LoVo (cell line): Measurements from ENCODE around the gene SERINC2.
"Not testable (repeated sequence)": the region's sequence is repeated elsewhere in the genome, so short reads cannot be mapped to it uniquely, and the experiment has no call there.

Experiments
- DNase-seq: peaks from one replicate; pipeline ENCODE4 v3.0.0-alpha.2; 2016; ENCODE audit warnings: low spot score

Gene SERINC2

DNA sequence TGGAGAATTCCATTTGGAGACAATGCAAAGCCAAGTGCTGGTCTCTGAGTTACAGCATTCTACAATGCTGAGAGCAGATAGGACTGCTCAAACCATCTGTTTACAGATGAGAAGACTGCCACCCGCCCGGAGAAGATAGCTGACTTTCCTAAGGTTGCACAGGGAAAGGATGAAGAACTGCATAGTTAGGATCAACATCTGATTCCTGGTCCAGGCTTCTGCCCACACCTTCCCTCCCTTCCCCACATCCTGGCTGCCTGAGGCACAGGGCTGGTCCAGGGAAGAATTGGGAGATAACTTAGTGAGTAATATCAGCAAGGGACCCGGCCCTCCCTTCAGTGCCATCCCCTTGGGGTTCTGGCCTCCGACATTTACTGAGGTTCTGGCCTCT lies 2.0 kb downstream of the SERINC2 start:
- no peak for DNase-seq

DNA sequence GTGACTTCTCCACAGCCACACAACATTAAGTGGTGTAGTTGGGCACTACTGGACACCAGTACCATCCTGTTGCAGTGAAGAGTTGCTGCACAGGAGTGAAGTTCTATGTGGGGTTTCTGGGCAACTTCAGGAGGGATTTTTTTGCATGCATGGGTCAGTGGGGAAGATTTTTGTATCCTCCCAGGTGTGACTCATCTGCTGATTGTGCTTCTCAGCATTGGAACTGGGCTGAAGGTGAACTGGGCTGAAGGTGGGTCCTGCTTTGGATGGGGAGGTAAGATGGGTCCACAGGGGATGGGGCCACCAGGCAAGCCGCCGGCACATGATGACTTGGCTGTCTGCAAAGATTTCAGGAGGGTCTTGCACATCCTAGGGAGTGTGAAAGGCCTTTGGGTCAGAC lies 2.6 kb downstream of the SERINC2 start:
- DNase-seq, result no peak

DNA sequence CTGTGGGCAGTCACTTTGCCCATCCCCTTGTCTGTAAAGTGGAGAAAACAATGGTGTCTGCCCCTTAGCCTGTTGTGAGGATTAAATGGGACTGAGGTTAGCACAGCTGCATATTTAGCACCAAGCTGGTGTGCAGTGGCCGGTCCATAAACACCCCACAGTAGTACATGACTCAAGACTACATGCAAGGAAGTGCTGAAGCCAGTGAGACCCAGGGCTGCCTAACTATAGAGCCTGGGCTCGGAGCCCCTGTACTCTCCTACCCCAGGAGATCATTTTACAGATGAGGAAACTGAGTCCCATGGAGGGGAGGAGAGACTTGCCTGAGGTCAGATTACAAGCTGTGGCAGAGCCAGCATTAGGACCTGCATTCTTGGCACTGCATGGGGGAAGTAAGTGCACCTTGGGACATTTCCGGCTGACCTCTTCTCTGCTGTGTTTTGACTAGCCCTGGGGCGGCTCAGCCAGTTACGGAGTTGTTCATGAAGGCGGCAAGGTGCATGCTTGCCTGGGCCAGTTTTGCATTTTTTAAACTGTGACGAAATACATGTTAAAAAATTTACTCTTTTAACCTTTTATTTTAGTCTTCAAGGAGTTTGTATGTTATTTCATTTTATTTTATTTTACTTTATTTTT lies 3.2 kb downstream of the SERINC2 start:
- no peak for DNase-seq

DNA sequence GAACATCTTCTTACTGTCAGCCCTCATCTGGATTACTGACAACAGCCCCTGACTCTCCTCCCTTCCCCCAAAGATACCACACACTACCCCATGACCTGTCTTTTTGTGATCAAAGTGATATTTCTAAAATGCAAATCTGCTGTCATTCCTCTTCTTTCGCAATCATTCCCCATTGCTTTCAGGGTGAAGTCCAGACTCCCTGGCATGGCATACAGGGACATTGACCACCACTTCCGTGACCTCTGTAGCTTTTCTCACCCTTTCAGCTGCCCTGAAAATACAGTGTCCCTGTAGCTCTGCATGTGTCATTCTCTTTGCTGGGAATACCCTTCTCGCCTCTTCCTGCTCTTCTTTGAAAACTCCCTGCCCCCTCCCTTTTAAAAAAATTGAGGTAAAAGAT lies 4.1 kb downstream of the SERINC2 start:
- no peak for DNase-seq

DNA sequence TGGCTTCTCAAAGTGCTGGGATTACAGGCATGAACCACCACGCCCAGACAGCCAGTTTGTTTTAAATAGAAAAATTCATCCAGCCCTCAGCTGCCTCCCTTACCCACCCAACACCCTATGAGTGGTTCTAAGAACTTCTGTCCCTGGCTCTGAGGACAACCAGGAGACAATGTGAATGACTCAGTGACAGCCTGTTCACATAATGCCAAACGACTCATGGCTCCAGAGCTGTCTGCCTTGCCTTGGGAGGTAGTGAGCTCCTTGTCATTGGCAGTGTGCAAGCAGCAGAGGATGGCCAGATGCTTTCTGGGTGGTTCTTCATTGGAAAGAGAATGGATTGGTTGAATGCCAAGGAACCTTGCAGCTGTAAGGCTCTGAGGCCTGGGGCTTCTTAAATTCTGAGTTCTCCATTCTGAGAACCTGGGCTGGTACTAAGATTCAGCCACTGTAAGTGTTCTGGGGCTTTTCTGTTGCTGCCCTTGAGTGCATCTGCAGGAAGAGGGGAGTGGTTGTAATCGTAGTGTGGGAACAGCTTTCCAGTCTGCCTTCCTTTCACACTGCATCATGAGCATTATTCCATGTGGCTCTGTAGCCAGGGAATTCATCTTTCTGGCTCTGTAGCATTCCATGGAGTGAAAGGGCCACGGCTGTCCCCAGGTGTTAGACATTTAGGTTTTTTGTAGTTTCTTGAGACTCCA lies 5.8 kb downstream of the SERINC2 start:
- DNase-seq, result no peak

DNA sequence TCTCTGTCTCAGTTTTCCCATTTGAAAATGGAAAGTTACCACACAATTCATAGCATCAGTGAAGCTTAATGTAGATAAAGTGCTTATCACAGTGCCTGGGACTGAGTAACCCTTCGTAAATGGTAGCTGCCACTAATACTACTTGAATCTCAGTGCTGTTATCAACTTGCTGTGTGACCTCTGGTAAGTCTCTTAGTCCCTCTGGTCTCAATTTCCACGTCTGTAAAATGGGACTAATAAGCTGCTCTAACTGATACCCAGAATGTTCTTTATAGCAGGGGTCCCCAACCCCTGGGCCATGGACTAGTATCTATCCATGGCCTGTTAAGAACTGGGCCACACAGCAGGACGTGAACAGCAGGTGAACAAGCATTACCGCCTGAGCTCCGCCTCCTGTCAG lies 7.7 kb downstream of the SERINC2 start:
- DNase-seq, result no peak

DNA sequence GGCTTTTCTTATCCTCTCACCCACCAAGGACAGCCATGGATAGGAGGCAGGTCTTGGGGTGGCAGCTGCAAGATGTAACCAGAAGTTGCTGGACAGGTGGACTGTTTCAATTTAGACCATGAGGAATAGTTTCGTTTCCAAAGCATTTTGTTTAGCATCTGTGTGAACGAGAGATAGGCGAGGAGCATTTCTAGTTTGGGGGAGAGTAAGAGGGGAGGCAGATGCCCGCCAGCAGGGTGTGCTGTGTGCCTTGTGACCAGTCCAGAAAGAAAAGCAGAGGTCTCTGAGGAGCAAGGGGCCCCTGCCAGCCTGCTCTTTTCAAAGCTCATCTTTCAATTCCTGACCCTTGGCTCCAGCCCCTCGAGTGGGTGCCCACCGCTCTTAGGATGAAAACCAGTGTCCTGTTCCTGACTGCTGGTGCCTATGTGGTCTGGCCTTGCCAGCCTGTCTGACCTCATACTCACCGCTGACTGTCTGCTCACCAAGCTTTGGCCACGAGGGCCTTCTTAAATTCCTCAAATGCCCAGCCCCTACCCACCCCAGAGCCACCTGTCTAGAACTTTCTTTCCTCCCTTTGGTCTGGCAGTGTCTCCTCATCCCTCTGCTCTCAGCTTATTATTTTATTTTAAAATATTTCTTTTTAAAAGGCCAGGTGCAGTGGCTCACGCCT lies 8.5 kb downstream of the SERINC2 start:
- DNase-seq, result peak; percentile 43

DNA sequence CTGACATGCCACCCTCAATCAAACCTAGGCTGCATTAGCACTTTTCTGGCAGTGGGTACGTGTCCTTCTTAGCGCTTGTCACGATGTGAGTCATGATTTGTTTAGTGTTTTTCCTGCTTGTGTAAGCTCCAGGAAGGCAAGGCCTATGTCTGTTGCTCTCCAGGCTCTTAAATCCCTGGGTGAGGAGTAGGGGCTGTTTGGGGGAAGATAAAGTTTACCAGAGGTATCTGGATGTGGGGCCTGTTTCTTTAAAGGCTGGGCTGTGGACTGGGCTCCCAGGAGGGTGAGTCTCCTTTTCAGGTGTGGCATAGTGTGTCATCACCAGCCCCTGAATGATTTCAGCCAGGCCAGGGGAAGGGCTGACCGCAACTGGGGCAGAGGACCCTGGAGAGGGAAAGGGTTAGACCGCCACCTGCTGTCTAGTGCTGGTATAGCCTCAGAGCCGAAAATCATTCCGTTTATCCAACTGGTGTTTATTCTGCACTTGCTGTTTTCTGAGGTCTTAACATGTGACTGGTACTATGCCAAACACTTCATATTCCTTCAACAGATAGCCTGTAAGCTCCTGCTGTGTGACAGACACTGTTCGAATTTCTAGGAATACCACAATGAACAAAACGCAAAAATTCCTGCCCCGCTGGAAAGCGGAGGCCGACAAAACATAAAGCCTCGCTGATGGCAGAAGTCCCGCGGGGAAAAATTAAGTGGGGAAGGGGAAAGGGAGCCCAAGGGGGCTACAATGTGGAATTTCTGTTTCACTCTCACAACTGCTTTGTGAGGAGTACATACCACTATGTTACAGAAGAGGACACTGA lies 9.7 kb downstream of the SERINC2 start:
- peak; percentile 93 for DNase-seq

DNA sequence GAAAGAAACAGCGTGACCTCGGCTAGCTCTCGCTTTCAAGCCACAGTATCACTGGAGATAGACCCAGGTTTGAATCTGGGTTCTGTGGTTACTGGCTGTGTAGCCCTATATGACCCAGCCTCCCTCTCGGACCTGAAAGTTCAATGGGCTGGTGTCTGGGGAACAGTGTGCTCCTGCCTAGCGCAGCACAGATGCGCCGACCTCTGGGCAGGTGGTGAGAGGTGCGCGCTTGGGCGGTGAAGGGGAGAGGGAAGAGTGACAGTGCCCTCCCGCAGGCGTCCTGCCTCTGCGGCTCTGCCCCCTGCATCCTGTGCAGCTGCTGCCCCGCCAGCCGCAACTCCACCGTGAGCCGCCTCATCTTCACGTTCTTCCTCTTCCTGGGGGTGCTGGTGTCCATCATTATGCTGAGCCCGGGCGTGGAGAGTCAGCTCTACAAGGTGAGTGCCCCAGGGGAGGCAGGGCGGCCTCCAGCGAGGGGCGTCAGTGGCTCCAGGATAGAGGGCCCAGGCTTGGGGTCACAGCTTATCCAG lies 10.5 kb downstream of the SERINC2 start:
- DNase-seq, result no peak

DNA sequence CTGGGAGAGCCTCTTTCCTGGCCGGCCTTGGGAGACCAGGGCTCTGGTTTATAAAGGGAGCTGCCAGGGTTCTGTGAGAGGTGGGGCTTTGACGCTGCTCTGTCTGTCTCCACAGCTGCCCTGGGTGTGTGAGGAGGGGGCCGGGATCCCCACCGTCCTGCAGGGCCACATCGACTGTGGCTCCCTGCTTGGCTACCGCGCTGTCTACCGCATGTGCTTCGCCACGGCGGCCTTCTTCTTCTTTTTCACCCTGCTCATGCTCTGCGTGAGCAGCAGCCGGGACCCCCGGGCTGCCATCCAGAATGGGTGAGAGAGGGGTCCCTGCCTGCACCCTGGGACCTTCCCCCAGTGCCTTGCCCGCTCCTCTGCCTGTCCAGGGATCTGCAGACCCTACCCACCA lies 11.6 kb downstream of the SERINC2 start:
- DNase-seq, result no peak

DNA sequence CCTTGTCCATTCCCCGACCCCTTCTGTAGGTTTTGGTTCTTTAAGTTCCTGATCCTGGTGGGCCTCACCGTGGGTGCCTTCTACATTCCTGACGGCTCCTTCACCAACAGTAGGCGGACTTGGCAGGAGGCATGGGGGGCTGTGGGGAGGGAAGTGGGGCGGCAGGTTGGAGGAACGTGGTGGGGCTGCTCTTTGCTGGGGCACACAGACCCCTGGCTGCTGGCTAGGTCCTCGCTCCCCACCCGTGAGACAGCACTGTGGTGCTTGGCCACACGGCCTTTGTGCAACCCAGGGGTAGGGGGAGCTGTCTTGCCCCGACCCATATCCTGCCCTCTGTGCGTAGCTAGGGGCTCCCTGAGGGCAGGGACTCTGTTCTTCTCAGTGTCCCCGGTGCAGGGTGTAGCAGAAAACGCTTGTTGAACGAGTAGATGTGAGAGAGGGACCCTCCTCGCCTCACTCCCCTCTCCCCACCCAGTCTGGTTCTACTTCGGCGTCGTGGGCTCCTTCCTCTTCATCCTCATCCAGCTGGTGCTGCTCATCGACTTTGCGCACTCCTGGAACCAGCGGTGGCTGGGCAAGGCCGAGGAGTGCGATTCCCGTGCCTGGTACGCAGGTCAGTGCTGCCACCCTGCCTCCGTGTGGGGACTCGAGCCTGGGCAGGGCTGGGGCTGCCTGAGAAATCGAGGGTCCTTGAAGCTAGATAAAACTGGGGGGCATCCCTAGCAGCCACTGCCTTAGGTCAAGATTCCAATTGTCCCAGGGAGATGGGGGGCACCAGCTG lies 12.5 kb downstream of the SERINC2 start:
- no peak for DNase-seq

DNA sequence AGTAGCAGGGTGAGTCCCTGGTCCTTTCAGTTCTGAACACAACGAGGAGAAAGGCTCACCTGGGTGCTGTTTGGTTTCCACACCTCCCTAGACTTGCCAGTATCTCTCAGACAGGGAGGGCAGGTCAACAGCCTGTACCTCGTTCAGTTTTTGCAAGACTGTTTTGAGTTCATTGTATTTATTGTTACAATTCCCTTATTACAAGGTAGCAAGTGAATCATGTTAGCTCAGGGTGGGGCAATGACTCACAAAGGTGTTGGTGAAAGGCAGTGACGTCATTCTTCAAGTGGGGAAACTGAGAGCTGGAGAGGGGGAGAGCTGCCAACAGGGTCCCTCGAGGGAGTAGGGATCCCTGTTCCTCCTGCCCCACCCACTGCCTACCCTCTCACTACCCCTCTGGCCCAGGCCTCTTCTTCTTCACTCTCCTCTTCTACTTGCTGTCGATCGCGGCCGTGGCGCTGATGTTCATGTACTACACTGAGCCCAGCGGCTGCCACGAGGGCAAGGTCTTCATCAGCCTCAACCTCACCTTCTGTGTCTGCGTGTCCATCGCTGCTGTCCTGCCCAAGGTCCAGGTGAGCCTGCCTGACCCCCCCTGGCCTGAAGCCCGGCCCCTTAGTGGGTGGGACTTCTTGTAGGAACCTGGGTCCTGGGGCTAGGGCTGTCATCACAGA lies 13.4 kb downstream of the SERINC2 start:
- DNase-seq, result peak; percentile 52

DNA sequence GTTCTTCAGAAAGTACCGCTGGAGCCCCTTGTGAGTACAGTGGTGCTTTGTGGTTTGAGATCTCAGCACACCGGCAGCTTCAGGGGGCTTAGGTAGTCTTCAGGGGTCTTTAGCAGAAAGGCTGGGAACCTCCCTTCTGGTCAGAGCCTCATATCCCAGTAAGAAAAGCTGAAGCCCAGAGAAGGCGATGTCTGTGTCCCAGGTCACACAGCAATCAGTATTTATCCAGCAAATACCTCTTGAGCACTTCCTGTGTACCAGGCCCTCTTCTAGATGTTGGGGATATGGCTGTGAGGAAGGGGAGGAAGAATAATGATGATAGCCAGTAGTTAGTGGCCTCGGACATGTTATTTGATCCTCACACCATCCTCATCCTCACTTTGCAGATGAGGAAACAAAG lies 14.3 kb downstream of the SERINC2 start:
- no peak for DNase-seq

DNA sequence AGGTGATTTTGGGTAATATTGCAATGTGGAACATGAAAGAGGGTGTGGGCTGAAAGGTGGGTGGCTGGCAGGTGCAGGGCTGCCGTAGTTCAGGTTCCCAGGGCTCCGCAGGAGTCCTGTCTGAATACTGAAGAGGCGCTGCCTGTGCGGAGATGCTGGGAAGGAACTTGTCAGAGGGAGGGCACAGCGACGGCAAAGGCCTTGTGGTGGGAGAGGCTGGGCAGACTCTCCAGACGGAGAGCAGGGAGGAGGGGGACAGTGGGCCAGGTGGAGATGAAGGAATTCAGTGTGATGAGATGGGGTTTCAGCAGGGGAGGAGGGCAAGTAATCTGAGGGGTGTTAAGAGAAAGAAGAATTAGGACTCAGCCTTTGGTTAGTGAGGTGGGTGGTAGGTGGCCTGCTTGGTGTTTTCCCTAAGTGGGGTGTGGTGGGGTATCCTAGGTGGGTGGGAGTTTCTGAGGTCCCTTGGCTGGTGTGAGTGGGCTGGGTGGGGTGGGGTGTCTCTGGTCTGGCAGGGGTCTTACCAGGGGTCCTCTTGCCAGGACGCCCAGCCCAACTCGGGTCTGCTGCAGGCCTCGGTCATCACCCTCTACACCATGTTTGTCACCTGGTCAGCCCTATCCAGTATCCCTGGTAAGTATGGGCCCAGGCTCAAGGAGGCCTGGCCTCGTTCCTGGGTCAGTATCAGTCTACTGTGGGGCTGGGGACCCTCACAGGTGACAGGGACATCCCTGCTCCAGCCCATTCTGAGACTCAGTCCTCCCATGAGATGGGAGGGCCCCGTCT lies 15.6 kb downstream of the SERINC2 start:
- no peak for DNase-seq

DNA sequence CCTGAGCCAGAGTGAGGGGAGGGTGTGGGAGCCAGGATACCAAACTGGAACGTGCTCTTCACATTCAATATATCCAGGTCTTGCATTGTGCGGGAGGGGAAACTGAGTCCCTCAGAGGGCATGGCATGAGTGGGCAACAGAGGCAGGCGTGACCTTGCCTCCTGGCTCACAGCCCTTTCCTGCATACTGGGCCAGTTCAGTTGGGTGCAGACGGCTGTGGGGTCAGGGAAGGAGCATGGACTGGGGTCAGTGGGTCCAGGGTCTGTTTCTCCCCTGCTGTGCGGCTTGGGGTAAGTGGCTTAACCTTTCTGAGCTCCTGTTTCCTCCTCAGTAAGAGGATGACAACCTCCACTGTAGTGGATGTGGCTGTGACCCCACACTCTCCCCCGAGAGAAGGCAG lies 16.6 kb downstream of the SERINC2 start:
- no peak for DNase-seq

DNA sequence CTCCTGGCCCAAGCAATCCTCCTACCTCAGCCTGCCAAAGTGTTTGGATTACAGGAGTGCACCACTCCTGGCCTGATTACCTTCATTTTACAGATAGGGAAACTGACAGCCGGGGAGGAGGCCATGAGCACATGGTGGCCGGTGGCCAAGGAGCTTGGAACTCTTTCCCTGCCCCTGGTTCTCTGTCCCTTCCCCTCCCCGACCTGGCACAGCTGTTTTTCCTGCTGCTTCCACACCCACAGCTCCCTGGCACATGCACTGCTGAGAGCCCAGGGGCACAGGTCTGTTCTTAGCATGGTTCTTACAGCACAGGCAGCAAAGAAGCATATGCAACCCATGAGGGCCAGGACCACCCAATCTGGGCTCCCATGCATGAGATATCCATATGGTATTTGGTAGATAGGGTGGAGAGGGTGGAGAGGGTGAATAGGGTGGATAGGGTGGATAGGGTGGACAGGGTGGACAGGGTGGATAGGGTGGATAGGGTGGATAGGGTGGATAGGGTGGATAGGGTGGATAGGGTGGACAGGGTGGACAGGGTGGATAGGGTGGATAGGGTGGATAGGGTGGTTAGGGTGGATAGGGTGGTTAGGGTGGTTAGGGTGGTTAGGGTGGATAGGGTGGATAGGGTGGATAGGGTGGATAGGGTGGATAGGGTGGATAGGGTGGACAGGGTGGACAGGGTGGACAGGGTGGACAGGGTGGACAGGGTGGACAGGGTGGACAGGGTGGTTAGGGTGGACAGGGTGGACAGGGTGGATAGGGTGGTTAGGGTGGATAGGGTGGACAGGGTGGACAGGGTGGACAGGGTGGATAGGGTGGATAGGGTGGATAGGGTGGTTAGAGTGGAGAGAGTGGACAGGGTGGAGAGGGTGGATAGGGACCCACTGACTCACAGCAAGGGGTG lies 18.6 kb downstream of the SERINC2 start:
- DNase-seq, result not testable (repeated sequence)

DNA sequence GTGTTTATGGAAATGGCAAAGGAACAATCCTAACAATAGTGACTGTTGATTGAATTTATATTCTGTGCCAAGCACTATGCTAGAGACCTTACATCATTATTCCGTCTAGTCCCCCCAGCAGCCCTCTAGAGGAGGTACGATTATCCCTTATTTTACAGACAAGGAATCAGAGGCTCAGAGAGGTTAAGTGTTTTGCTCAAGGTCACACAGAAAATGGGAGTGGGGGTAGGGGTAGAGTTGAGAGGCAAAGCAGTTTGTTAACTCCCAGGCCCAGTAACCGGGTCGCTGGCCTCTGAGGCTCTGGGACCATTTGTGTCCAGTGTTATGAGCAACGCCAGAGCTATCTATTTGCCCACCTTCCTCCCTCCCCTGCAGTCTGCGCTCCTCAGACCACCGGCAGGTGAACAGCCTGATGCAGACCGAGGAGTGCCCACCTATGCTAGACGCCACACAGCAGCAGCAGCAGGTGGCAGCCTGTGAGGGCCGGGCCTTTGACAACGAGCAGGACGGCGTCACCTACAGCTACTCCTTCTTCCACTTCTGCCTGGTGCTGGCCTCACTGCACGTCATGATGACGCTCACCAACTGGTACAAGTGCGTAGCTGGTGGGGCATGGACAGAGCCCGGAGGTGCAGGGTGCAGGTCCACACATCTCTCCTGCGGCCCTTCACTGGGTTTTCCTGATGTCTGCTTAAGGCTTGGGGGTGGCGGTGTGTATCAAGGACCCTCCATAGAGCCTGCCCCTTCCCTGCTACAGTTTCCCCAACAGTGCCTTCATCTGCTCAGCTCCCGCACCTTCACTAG lies 19.8 kb downstream of the SERINC2 start:
- DNase-seq, result no peak

DNA sequence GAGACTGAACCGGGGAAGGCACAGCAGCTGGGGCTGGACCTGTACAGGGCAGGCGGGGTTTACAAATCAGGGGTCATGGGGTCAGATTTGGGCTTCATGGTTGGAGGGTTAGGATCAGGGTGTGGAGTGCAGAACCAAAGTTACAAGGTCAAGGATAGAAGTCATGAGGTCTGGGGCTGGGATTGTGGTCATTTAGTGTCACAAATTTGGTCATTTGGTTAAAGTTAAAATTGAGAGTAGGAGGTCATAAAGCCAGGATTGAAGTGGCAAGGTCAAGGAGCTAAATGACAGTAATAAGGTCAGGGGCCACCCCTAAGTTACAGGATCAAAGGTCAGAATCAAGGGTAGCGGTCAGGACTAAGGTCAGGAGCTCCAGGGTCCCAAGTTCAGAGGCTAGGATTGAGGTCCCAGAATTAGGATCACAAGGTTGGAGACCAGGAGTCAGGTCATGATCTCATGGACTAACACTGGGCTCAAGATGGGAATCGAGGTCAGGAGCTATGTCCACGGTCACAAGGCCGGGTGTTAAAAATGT lies 20.4 kb downstream of the SERINC2 start:
- DNase-seq, result no peak
